GM18526 (cell line): ENCODE data around the gene CHAD.

Experiments
- POLR2A ChIP-seq: IDR thresholded peaks from 3 replicates; pipeline ENCODE4 v1.6.1; 2011; ENCODE audit not compliant: insufficient read length; ENCODE audit errors: extremely low read depth

CHAD gene

DNA sequence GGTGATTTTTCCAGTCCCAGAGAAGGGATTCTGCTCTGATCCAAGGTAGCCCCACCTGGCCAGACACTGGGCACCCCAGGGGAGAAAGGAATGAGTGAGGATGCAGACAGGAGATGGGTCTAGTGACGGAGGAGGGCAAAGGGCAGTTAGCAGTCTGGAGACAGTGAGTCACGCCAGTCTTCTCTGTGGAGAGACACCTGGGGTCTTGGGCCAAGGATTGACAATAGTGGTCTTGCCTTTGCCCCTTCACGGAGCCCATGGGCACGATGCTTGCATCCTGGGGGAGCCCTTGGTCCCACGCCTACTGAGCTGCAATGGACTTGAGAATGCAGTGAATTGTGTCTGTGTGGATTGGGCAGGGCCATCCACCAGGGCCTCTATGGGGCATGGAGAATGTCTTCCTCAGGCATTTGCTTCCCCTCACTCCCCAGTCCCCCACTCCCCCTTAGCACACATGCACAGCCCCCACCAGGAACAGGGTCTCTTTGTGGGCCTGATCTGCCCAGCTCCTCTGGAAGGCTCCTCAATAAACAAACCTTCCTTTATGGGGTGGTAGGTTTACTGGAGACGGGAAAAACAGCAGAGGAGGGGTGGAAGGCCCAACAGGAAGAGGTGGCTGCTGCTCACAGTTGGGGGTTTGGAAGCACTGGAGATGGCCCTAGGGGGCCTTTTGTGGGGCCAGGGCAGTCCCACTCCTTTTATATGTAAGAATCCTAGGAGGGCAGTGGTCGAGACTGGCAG, 1.4 kb downstream of the CHAD start:
- TF ChIP-seq POLR2A = no peak

GRCh38 chr17:50466371-50467113, 2.1 kb downstream of the CHAD start:
- no peak for TF ChIP-seq POLR2A

DNA sequence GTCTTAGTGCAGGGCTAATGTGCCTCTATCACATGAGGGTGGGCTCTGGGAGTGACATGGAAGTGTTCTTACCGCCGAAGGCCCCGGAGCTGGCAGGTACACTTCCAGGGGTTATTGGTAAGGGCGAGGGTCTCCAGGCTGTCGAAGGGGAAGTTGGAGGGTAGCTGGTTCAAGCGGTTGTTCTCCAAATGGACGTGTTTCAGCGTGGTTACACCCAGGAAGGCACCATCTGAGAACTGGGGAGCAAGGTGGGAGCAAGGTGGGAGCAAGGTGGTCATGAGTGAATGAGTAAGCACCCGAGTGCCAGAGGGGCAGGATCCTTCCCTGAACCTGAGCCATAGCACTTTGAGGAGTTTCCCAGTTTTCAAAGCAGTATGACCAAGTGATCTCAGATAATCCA, 3.0 kb downstream of the CHAD start:
- TF ChIP-seq POLR2A = no peak

DNA sequence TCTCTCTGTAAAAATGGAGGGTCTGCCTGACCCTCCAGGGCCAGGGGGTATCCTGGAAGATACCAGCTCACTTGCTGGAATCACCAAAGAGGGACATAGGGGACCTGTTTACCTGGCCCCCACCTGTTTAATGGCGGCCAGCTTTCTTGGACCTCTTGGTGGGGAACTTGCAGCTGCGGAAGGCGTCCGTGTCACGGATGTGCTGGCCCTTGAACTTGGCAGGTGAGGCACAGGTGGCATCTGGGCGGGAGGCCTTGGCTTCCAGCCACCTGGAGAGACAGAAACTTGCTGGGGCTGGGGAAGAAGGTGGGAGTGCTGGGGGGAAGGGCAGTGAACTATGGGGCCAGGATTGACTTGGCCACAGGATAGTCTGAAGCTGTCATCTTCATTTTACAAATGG, 3.5 kb downstream of the CHAD start:
- TF ChIP-seq POLR2A = no peak

DNA sequence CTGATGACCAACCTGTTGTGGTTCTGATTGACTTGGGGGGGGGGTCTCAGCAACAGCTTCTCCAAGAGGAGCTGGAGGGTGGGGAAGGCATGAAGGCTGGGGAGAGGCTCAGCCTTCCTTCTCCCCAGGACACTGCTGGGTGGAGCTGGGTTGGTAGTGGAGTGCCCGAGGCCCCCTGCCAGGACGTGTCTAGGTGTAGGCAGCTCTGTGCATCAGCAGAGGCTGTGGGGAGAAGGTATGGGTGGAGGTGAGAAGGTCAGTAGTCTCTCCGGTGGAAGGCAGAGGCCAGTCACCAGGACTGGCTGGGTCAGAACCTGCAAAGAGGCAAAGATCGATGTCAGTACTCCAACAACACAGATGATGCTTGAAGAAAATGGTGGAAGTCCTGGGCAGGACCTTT, 3.9 kb downstream of the CHAD start:
- no peak for TF ChIP-seq POLR2A

- TF ChIP-seq POLR2A = no peak
These were observed 4.6 kb downstream of the CHAD start for GRCh38 chr17:50464121-50464520.

DNA sequence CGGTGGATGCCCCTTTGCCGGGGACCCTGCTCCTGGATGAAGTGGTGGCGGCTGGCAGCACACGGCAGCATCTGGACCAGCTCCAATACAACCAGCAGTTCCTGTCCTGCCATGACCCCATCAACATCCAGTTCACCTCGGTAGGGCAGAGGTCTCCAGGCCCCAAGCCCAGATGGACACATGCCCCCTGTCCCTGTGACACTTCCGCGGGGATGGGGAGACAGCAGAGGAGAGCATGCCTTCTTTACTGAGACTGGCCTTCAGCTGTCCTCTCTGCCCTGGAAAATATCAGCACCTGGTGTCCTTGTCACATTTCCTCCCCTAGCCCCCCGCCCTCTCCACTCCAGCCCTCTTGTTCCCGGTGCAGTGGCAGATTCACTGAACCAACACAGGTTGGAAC, 6.2 kb downstream of the CHAD start:
- TF ChIP-seq POLR2A = no peak

- no peak for TF ChIP-seq POLR2A
These were observed 7.0 kb downstream of the CHAD start for GRCh38 chr17:50461550-50462132.

DNA sequence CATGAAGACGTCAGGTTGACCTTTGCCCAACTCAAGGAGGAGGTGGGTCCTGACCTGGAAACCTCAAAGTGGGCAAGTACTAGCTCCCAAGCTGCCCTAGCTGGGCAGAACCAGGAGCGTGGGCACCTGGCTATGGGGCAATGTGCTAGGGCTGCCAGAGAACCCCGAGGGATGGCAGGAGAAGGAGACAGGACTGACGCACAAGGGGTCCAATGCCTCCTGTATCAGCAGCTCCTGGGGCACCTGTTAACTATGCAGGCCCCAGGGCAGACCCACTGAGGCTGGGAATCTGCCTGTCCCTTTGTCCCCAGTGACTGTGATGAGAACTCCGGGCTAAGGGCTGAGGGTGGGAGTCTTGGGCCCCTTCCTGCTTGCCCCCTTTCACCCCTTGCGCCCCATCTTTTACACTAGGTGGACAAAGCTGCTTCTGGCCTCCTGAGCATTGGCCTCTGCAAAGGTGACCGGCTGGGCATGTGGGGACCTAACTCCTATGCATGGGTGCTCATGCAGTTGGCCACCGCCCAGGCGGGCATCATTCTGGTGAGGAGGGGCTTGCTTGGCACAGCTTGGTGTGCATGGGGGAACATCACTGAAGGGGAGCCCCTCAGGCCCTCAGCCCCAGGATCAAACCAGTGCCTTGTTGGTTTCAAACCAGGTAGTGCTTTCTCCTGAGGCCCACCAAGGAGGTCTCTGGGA, 7.7 kb downstream of the CHAD start:
- no peak for TF ChIP-seq POLR2A

- no peak for TF ChIP-seq POLR2A
These were observed 8.9 kb downstream of the CHAD start for GRCh38 chr17:50459756-50460155.

- TF ChIP-seq POLR2A = no peak
These were observed 9.7 kb downstream of the CHAD start for GRCh38 chr17:50458701-50459676.

GRCh38 chr17:50458270-50458669, 10.4 kb downstream of the CHAD start:
- TF ChIP-seq POLR2A = no peak

GRCh38 chr17:50457621-50458020, 11.1 kb downstream of the CHAD start:
- TF ChIP-seq POLR2A = no peak

DNA sequence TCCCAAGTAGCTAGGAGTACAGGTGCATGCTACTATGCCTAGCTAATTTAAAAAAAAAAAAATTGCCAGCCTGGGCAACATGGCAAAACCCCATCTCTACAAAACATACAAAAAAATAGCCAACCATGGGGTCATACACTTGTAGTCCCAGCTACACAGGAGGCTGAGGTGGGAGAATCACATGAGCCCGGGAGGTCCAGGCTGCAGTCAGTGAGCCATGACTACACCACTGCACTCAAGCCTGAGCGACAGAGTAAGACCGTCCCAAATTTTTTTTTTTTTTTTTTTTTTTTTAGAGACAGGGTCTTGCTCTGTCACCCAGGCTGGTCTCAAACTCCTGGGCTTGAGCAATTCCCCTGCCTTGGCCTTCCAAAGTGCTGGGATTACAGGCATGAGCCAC, 14.8 kb downstream of the CHAD start:
- TF ChIP-seq POLR2A = no peak
